Measurements from ENCODE around the gene NT5C3A.

DNA sequence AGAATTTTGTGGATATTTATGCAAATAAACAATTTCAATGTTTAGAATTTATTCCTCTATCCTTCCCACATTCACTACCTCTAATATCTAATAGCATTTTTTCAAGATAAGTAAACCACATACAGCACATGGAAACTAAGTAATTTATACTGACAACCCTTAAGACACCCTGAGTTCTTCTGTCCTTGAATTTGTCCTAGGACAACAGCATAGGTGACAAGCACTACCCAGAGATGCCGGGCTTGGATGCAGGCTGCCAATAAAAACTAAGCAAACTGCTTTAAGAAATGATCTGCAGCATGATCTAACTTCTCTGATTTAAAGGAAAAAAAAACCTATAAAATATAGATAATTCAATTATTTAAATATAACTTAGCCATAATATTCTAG lies 22.7 kb downstream of the NT5C3A start:
- TF ChIP-seq, protein P1, sequence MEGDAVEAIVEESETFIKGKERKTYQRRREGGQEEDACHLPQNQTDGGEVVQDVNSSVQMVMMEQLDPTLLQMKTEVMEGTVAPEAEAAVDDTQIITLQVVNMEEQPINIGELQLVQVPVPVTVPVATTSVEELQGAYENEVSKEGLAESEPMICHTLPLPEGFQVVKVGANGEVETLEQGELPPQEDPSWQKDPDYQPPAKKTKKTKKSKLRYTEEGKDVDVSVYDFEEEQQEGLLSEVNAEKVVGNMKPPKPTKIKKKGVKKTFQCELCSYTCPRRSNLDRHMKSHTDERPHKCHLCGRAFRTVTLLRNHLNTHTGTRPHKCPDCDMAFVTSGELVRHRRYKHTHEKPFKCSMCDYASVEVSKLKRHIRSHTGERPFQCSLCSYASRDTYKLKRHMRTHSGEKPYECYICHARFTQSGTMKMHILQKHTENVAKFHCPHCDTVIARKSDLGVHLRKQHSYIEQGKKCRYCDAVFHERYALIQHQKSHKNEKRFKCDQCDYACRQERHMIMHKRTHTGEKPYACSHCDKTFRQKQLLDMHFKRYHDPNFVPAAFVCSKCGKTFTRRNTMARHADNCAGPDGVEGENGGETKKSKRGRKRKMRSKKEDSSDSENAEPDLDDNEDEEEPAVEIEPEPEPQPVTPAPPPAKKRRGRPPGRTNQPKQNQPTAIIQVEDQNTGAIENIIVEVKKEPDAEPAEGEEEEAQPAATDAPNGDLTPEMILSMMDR (CRISPR knock-in tag; IDR thresholded peaks at IDR 0.05), result no peak
- no peak for TF ChIP-seq ZBTB33 (CRISPR knock-in tag; IDR thresholded peaks at IDR 0.05)

All from HepG2 (cell line).